ENCODE results near the gene NCKAP5. TPM values are rescaled to one million over a fixed set of nuclear protein-coding genes. Genes with fewer than 3 reads are reported as not detected.
"Not testable (repeated sequence)": the region's sequence is repeated elsewhere in the genome, so short reads cannot be mapped to it uniquely, and the experiment has no call there.

Gene NCKAP5
- total RNA-seq, 2 donors from 2014 or later, result 2.0 to 7.1 TPM

- WGBS, result 71% methylated on average over 5 of the region's 5 CpGs
- H3K4me1 ChIP-seq (replicated peaks), result no peaks in the 10 kb centered on the region
- no peaks in the 10 kb centered on the region for H3K27me3 ChIP-seq (replicated peaks; ENCODE audit: insufficient read depth)
- H3K36me3 ChIP-seq, result no peaks in the 10 kb centered on the region
- TF ChIP-seq POLR2AphosphoS5 (IDR thresholded peaks at IDR 0.05) (no peak), POLR2A (IDR thresholded peaks at IDR 0.05) (no peak), CTCF (IDR thresholded peaks at IDR 0.05) (no peak)
- no peaks in the 10 kb centered on the region for H3K9me3 ChIP-seq
- DNase-seq (ENCODE audit: low spot score), result no peak
- no peak overlapping the region for H3K27ac ChIP-seq
- intact Hi-C loops (cut with DNase I), result no loop called here
- no peak overlapping the region for H3K4me3 ChIP-seq
Observed at GRCh38 chr2:133523406-133523805, 44.9 kb downstream of the NCKAP5 start.

- no peak for DNase-seq (ENCODE audit: low spot score)
- H3K4me1 ChIP-seq (replicated peaks), result no peaks in the 10 kb centered on the region
- 95% methylated on average over 1 of the region's 1 CpG for WGBS
- no peaks in the 10 kb centered on the region for H3K36me3 ChIP-seq
- TF ChIP-seq CTCF (IDR thresholded peaks at IDR 0.05) (no peak), POLR2AphosphoS5 (IDR thresholded peaks at IDR 0.05) (no peak), POLR2A (IDR thresholded peaks at IDR 0.05) (no peak)
- intact Hi-C loops (cut with DNase I), result no loop called here
- no peaks in the 10 kb centered on the region for H3K27me3 ChIP-seq (replicated peaks; ENCODE audit: insufficient read depth)
- no peaks in the 10 kb centered on the region for H3K9me3 ChIP-seq
- H3K27ac ChIP-seq, result no peak overlapping the region
- H3K4me3 ChIP-seq, result no peak overlapping the region
Observed at GRCh38 chr2:133522204-133522603, 46.1 kb downstream of the NCKAP5 start.

- intact Hi-C loops (cut with DNase I), result no loop called here
- 86% methylated on average over 3 of the region's 3 CpGs for WGBS
Observed at GRCh38 chr2:133521146-133521745, 47.0 kb downstream of the NCKAP5 start.

GRCh38 chr2:133519677-133520076 lies 48.6 kb downstream of the NCKAP5 start:
- H3K4me1 ChIP-seq (replicated peaks); DNase-seq (ENCODE audit: low spot score); intact Hi-C loops (cut with DNase I); H3K9me3 ChIP-seq; H3K27me3 ChIP-seq (replicated peaks; ENCODE audit: insufficient read depth); H3K27ac ChIP-seq; H3K4me3 ChIP-seq; H3K36me3 ChIP-seq: not testable (repeated sequence)
- WGBS, result 80% methylated on average over 7 of the region's 7 CpGs
- peak in 1 of 4 experiments; percentile 15 for TF ChIP-seq CTCF (IDR thresholded peaks at IDR 0.05)

More at GRCh38 chr2:133521146-133521745, 47.0 kb downstream of the NCKAP5 start:
- H3K27ac ChIP-seq, result no peak overlapping the region
- no peaks in the 10 kb centered on the region for H3K36me3 ChIP-seq
- TF ChIP-seq POLR2AphosphoS5 (IDR thresholded peaks at IDR 0.05), result no peak
- TF ChIP-seq POLR2A (IDR thresholded peaks at IDR 0.05), result no peak
- no peak for TF ChIP-seq CTCF (IDR thresholded peaks at IDR 0.05)
- no peak for DNase-seq (ENCODE audit: low spot score)
- no peaks in the 10 kb centered on the region for H3K4me1 ChIP-seq (replicated peaks)
- no peaks in the 10 kb centered on the region for H3K9me3 ChIP-seq
- no peak overlapping the region for H3K4me3 ChIP-seq
- no peaks in the 10 kb centered on the region for H3K27me3 ChIP-seq (replicated peaks; ENCODE audit: insufficient read depth)

- Histone ChIP-seq H3K4me1 (replicated peaks) (no peaks in the 10 kb centered on the region), H3K36me3 (no peaks in the 10 kb centered on the region), H3K9me3 (no peaks in the 10 kb centered on the region), H3K27ac (no peak overlapping the region), H3K4me3 (no peak overlapping the region), H3K27me3 (replicated peaks; ENCODE audit: insufficient read depth) (no peaks in the 10 kb centered on the region)
- intact Hi-C loops (cut with DNase I), result no loop called here
- TF ChIP-seq POLR2A (IDR thresholded peaks at IDR 0.05) (no peak), POLR2AphosphoS5 (IDR thresholded peaks at IDR 0.05) (no peak), CTCF (IDR thresholded peaks at IDR 0.05) (no peak)
- DNase-seq (ENCODE audit: low spot score), result no peak
Observed at GRCh38 chr2:133518700-133519344, 49.4 kb downstream of the NCKAP5 start.

All from prostate gland (tissue), 2 donors.